Measurements from ENCODE around the gene USP48. TPM values are rescaled to one million over a fixed set of nuclear protein-coding genes. Genes with fewer than 3 reads are reported as not detected.

The USP48 gene
- total and polyA plus RNA-seq, 2 of the 13 experiments (the other 11 are each of a cell fraction or from before 2014, with no cell fraction given): 30.4 to 30.7 TPM

DNA sequence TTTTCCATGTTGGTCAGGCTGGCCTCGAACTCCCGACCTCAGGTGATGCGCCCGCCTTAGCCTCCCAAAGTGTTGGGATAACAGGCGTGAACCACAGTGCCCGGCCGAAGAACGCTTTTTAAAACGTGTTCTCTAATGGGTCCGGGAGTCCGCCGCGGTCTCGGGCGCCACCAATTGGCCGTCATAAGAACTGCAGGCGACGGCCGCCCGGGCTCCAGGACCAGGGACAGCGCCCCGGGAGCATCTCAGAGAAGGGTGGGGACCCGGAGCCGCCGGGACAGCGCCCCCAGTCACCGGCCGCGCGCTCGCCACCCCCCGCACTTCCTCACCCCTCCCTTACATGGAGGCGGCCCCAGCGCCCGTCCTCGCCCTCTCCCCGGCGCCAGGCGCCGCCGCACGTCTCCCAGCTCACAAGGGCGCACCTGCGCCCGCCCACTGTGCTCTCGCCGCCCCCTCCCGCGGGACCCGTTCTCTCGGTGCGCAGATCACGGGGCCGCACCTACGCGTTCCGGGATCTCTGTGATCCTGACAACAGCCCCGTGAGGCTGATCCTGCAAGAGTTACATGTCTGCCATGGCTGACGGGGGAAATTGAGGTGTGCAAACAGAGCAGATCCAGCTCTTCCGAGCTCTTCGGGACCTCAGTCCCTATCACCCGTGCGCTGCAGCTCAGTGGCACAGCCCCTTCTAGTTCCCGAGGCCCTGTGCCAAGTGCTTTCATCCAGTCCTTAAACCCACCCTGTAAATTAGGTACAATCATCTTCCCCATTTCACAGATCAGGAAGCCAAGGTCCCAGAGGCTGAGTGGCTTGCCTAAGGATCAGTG is 123.6 kb downstream of the USP48 start (continued):
- peak; percentile 95 for TF ChIP-seq XBP1 (CRISPR knock-in tag; IDR thresholded peaks at IDR 0.05)
- TF ChIP-seq SSRP1 (CRISPR knock-in tag; IDR thresholded peaks at IDR 0.05): no peak
- peak; percentile 70; the same call in 1 of the 2 replicates for TF ChIP-seq ZBTB2 (CRISPR knock-in tag; IDR thresholded peaks at IDR 0.05; ENCODE audit: low read depth)
- peak; percentile 98 for TF ChIP-seq JARID2 (CRISPR knock-in tag; IDR thresholded peaks at IDR 0.05; ENCODE audit: insufficient replicate concordance)
- TF ChIP-seq KDM1A (CRISPR knock-in tag; IDR thresholded peaks at IDR 0.05): peak; percentile 59; the same call in 1 of the 2 replicates
- TF ChIP-seq ZFP90 (CRISPR knock-in tag; IDR thresholded peaks at IDR 0.05; ENCODE audit: borderline replicate concordance): peak; percentile 87
- TF ChIP-seq, protein P1, sequence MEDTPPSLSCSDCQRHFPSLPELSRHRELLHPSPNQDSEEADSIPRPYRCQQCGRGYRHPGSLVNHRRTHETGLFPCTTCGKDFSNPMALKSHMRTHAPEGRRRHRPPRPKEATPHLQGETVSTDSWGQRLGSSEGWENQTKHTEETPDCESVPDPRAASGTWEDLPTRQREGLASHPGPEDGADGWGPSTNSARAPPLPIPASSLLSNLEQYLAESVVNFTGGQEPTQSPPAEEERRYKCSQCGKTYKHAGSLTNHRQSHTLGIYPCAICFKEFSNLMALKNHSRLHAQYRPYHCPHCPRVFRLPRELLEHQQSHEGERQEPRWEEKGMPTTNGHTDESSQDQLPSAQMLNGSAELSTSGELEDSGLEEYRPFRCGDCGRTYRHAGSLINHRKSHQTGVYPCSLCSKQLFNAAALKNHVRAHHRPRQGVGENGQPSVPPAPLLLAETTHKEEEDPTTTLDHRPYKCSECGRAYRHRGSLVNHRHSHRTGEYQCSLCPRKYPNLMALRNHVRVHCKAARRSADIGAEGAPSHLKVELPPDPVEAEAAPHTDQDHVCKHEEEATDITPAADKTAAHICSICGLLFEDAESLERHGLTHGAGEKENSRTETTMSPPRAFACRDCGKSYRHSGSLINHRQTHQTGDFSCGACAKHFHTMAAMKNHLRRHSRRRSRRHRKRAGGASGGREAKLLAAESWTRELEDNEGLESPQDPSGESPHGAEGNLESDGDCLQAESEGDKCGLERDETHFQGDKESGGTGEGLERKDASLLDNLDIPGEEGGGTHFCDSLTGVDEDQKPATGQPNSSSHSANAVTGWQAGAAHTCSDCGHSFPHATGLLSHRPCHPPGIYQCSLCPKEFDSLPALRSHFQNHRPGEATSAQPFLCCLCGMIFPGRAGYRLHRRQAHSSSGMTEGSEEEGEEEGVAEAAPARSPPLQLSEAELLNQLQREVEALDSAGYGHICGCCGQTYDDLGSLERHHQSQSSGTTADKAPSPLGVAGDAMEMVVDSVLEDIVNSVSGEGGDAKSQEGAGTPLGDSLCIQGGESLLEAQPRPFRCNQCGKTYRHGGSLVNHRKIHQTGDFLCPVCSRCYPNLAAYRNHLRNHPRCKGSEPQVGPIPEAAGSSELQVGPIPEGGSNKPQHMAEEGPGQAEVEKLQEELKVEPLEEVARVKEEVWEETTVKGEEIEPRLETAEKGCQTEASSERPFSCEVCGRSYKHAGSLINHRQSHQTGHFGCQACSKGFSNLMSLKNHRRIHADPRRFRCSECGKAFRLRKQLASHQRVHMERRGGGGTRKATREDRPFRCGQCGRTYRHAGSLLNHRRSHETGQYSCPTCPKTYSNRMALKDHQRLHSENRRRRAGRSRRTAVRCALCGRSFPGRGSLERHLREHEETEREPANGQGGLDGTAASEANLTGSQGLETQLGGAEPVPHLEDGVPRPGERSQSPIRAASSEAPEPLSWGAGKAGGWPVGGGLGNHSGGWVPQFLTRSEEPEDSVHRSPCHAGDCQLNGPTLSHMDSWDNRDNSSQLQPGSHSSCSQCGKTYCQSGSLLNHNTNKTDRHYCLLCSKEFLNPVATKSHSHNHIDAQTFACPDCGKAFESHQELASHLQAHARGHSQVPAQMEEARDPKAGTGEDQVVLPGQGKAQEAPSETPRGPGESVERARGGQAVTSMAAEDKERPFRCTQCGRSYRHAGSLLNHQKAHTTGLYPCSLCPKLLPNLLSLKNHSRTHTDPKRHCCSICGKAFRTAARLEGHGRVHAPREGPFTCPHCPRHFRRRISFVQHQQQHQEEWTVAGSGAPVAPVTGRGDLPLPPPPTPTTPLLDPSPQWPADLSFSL (CRISPR knock-in tag; IDR thresholded peaks at IDR 0.05): no peak
- TF ChIP-seq, protein P2, sequence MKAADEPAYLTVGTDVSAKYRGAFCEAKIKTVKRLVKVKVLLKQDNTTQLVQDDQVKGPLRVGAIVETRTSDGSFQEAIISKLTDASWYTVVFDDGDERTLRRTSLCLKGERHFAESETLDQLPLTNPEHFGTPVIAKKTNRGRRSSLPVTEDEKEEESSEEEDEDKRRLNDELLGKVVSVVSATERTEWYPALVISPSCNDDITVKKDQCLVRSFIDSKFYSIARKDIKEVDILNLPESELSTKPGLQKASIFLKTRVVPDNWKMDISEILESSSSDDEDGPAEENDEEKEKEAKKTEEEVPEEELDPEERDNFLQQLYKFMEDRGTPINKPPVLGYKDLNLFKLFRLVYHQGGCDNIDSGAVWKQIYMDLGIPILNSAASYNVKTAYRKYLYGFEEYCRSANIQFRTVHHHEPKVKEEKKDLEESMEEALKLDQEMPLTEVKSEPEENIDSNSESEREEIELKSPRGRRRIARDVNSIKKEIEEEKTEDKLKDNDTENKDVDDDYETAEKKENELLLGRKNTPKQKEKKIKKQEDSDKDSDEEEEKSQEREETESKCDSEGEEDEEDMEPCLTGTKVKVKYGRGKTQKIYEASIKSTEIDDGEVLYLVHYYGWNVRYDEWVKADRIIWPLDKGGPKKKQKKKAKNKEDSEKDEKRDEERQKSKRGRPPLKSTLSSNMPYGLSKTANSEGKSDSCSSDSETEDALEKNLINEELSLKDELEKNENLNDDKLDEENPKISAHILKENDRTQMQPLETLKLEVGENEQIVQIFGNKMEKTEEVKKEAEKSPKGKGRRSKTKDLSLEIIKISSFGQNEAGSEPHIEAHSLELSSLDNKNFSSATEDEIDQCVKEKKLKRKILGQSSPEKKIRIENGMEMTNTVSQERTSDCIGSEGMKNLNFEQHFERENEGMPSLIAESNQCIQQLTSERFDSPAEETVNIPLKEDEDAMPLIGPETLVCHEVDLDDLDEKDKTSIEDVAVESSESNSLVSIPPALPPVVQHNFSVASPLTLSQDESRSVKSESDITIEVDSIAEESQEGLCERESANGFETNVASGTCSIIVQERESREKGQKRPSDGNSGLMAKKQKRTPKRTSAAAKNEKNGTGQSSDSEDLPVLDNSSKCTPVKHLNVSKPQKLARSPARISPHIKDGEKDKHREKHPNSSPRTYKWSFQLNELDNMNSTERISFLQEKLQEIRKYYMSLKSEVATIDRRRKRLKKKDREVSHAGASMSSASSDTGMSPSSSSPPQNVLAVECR (CRISPR knock-in tag; IDR thresholded peaks at IDR 0.05; ENCODE audit: borderline replicate concordance): peak; percentile 92
- peak; percentile 70; the same call in 1 of the 2 replicates for TF ChIP-seq ZNF281 (CRISPR knock-in tag; IDR thresholded peaks at IDR 0.05; ENCODE audit: borderline replicate concordance)
- TF ChIP-seq MYNN (CRISPR knock-in tag; IDR thresholded peaks at IDR 0.05; ENCODE audit: low read depth): peak; percentile 92; the same call in 1 of the 2 replicates
- TF ChIP-seq NFRKB (IDR thresholded peaks at IDR 0.05): no peak
- peak; percentile 44 for TF ChIP-seq NFYC (CRISPR knock-in tag; IDR thresholded peaks at IDR 0.05)
- TF ChIP-seq CENPX (CRISPR knock-in tag; IDR thresholded peaks at IDR 0.05): no peak
